Mesenchymal stem cell (in vitro differentiated cells and primary cell): ENCODE data around the gene GRIN1.
"Not testable (repeated sequence)": the region's sequence is repeated elsewhere in the genome, so short reads cannot be mapped to it uniquely, and the experiment has no call there.

Experiments
- DNase-seq: peaks from one replicate; pipeline ENCODE4 v3.0.0-alpha.2; 2013
- H2AFZ ChIP-seq: one replicate; pipeline ENCODE4 v1.6.1; 2013; ENCODE audit warnings: low read depth, mild to moderate bottlenecking, control low read depth, inconsistent platforms, low read length, moderate library complexity
- H2AK5ac ChIP-seq: 2 replicates; pipeline ENCODE4 v1.6.1; 2013; ENCODE audit warnings: low read length, moderate library complexity, mild to moderate bottlenecking, inconsistent platforms; ENCODE audit not compliant: severe bottlenecking
- H2BK120ac ChIP-seq: one replicate; pipeline ENCODE4 v1.6.1; 2013; ENCODE audit warnings: low read depth, mild to moderate bottlenecking, inconsistent platforms, low read length, moderate library complexity
- H2BK12ac ChIP-seq, 2 experiments: one replicate each; pipeline ENCODE4 v1.6.1; 2013; ENCODE audit warnings: inconsistent platforms in 2 of 2, low read length in 2 of 2, mild to moderate bottlenecking in 2 of 2, moderate library complexity in 2 of 2, control low read depth in 1 of 2
- H2BK15ac ChIP-seq: one replicate; pipeline ENCODE4 v1.6.1; 2013; ENCODE audit warnings: mild to moderate bottlenecking, low read depth, inconsistent platforms; ENCODE audit not compliant: poor library complexity, severe bottlenecking
- H2BK5ac ChIP-seq: 2 replicates; pipeline ENCODE4 v1.6.1; 2013; ENCODE audit warnings: low read depth, mild to moderate bottlenecking, low read length, control low read depth, inconsistent platforms; ENCODE audit not compliant: poor library complexity, severe bottlenecking
- H3K14ac ChIP-seq, 2 experiments: one replicate each; pipeline ENCODE4 v1.6.1; 2013; ENCODE audit warnings: inconsistent platforms in 2 of 2, low read length in 2 of 2, control low read depth in 1 of 2, mild to moderate bottlenecking in 1 of 2, moderate library complexity in 1 of 2
- H3K18ac ChIP-seq, 2 experiments: one replicate each; pipeline ENCODE4 v1.6.1; 2013; ENCODE audit warnings: inconsistent platforms in 2 of 2, low read length in 2 of 2, control low read depth in 1 of 2, low read depth in 1 of 2, mild to moderate bottlenecking in 1 of 2
- H3K23ac ChIP-seq, 2 experiments: one replicate each; pipeline ENCODE4 v1.6.1; 2013; ENCODE audit warnings: inconsistent platforms in 2 of 2, low read length in 2 of 2, mild to moderate bottlenecking in 2 of 2, moderate library complexity in 2 of 2, control low read depth in 1 of 2
- H3K27ac ChIP-seq: 2 replicates; pipeline ENCODE4 v1.5.1; 2013; ENCODE audit warnings: mild to moderate bottlenecking, moderate library complexity, low read length, control low read depth, inconsistent platforms; ENCODE audit not compliant: poor library complexity, severe bottlenecking
- H3K27me3 ChIP-seq, 2 experiments: 2 replicates each; pipeline versions ENCODE4 v1.6.1 to v1.7.0; 2013; ENCODE audit warnings: low read length in 2 of 2, mild to moderate bottlenecking in 2 of 2, moderate library complexity in 2 of 2, control low read depth in 1 of 2, inconsistent platforms in 1 of 2; ENCODE audit not compliant: control insufficient read depth in 1 of 2, insufficient read depth in 1 of 2
- H3K36me3 ChIP-seq, 2 experiments: 2 replicates each; pipeline versions ENCODE4 v1.6.1 to v1.7.0; 2013; ENCODE audit warnings: low read length in 2 of 2, control low read depth in 1 of 2, inconsistent platforms in 1 of 2, low read depth in 1 of 2, mild to moderate bottlenecking in 1 of 2; ENCODE audit not compliant: insufficient read depth in 2 of 2, control insufficient read depth in 1 of 2
- H3K4ac ChIP-seq, 2 experiments: one replicate each; pipeline ENCODE4 v1.6.1; 2013; ENCODE audit warnings: inconsistent platforms in 2 of 2, low read length in 2 of 2, mild to moderate bottlenecking in 2 of 2, moderate library complexity in 2 of 2, control low read depth in 1 of 2, low read depth in 1 of 2
- H3K4me1 ChIP-seq: 2 replicates; pipeline ENCODE4 v1.6.1; 2013; ENCODE audit warnings: low read depth, low read length, control low read depth; ENCODE audit not compliant: control insufficient read depth, insufficient read depth
- H3K4me2 ChIP-seq: 2 replicates; pipeline ENCODE4 v1.6.1; 2013; ENCODE audit warnings: low read length, mild to moderate bottlenecking, inconsistent platforms; ENCODE audit not compliant: poor library complexity, severe bottlenecking
- H3K4me3 ChIP-seq, 2 experiments: 2 replicates each; pipeline versions ENCODE4 v1.5.1 to v1.7.0; 2013; ENCODE audit warnings: low read length in 2 of 2, mild to moderate bottlenecking in 2 of 2, control low read depth in 1 of 2, low read depth in 1 of 2; ENCODE audit not compliant: insufficient read depth in 1 of 2
- H3K79me1 ChIP-seq: replicated peaks from 2 replicates; pipeline ENCODE4 v1.6.1; 2013; ENCODE audit warnings: mild to moderate bottlenecking, control low read depth, low read length, inconsistent platforms; ENCODE audit not compliant: poor library complexity, severe bottlenecking
- H3K9ac ChIP-seq: 2 replicates; pipeline ENCODE4 v1.7.0; 2013; ENCODE audit warnings: mild to moderate bottlenecking, low read length, moderate library complexity
- H3K9me3 ChIP-seq: 2 replicates; pipeline ENCODE4 v1.7.0; 2013; ENCODE audit warnings: mild to moderate bottlenecking, low read length; ENCODE audit not compliant: control insufficient read depth
- H4K8ac ChIP-seq: one replicate; pipeline ENCODE4 v1.6.1; 2013; ENCODE audit warnings: inconsistent platforms, mild to moderate bottlenecking, low read length, moderate library complexity
- H4K91ac ChIP-seq: one replicate; pipeline ENCODE4 v1.6.1; 2013; ENCODE audit warnings: mild to moderate bottlenecking, low read length, inconsistent platforms
- WGBS: methylation state at CpG from one replicate; pipeline ENCODE4 v1.1.7; 2013; ENCODE audit warnings: mixed read lengths; 5-methylcytosine and 5-hydroxymethylcytosine counted together

The GRIN1 gene

GRCh38 chr9:137123952-137124462 lies 14.9 kb upstream of the GRIN1 start:
- peaks cover 13% of the 10 kb centered on the region for H3K79me1 ChIP-seq
- WGBS = 89% methylated on average over 5 of the region's 5 CpGs
- H3K4me3 ChIP-seq = not testable (repeated sequence)

DNA sequence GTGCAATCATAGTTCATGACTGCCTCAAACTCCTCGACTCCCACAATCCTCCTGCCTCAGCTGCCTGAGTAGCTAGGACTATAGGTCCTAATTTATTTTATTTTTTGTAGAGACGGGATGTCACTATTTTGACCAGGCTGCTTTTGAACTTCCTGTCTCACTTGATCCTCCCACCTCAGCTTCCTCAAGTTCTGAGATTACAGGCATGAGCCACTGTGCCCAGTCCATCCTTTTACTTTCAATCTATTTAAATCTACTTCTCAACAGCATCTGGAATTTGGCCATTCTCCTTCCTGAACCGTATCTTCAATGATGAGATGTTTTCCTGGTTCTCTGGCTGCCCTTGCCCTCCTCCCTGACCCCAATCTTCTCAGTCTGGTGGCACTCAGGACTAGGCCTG lies 12.2 kb upstream of the GRIN1 start:
- Histone ChIP-seq H3K79me1 (peaks cover 17% of the 10 kb centered on the region), H3K18ac (no peak overlapping the region), H3K14ac (no peak overlapping the region), H3K4ac (no peak overlapping the region), H2BK15ac (no peak overlapping the region), H4K8ac (no peak overlapping the region), H2BK120ac (no peak overlapping the region), H2AK5ac (no peak overlapping the region), H3K27ac (no peak overlapping the region), H2BK12ac (no peak overlapping the region), H3K36me3 (peaks cover 0 to 8% of the 10 kb centered on the region in 2 experiments), H3K9ac (peak overlapping the region; percentile 91), H3K4me3 (peak overlapping the region in 1 of 2 experiments; percentile 92), H3K23ac (no peak overlapping the region), H3K4me1 (peaks cover 22% of the 10 kb centered on the region), H4K91ac (no peak overlapping the region), H2AFZ (no peak overlapping the region), H3K27me3 (no peaks in the 10 kb centered on the region), H2BK5ac (no peak overlapping the region), H3K4me2 (no peak overlapping the region), H3K9me3 (no peaks in the 10 kb centered on the region)
- DNase-seq = no peak
- 89% methylated on average over 3 of the region's 3 CpGs for WGBS

More at GRCh38 chr9:137123952-137124462, 14.9 kb upstream of the GRIN1 start:
- not testable (repeated sequence) for H3K4me2 ChIP-seq, H3K27me3 ChIP-seq, H3K4ac ChIP-seq, H3K18ac ChIP-seq, H3K27ac ChIP-seq, H2AFZ ChIP-seq, H2BK120ac ChIP-seq, H2AK5ac ChIP-seq, H3K9me3 ChIP-seq, H3K9ac ChIP-seq, H2BK12ac ChIP-seq, H4K8ac ChIP-seq, H3K14ac ChIP-seq, H2BK5ac ChIP-seq, H2BK15ac ChIP-seq, DNase-seq, H3K36me3 ChIP-seq, H4K91ac ChIP-seq, H3K23ac ChIP-seq
- H3K4me1 ChIP-seq = peaks cover 18% of the 10 kb centered on the region

GRCh38 chr9:137127301-137128157 lies 11.4 kb upstream of the GRIN1 start:
- H3K27me3 ChIP-seq = no peaks in the 10 kb centered on the region
- H3K9ac ChIP-seq = peak overlapping the region; percentile 91
- H3K79me1 ChIP-seq = peaks cover 15% of the 10 kb centered on the region
- H3K14ac ChIP-seq = peak overlapping the region in 1 of 2 experiments; percentile 26
- no peak overlapping the region for H3K4ac ChIP-seq
- no peak overlapping the region for H4K8ac ChIP-seq
- DNase-seq = no peak
- H3K4me2 ChIP-seq = no peak overlapping the region
- no peak overlapping the region for H2BK12ac ChIP-seq
- peaks cover 0 to 8% of the 10 kb centered on the region in 2 experiments for H3K36me3 ChIP-seq
- peak overlapping the region; percentile 61 for H4K91ac ChIP-seq
- H3K9me3 ChIP-seq = no peaks in the 10 kb centered on the region
- H2AK5ac ChIP-seq = no peak overlapping the region
- WGBS = 85% methylated on average over 21 of the region's 24 CpGs
- no peak overlapping the region for H2BK15ac ChIP-seq
- H2AFZ ChIP-seq = no peak overlapping the region
- peak overlapping the region in 1 of 2 experiments; percentile 59 for H3K23ac ChIP-seq
- no peak overlapping the region for H3K27ac ChIP-seq
- peaks cover 22% of the 10 kb centered on the region for H3K4me1 ChIP-seq
- peak overlapping the region in 1 of 2 experiments; percentile 92 for H3K4me3 ChIP-seq
- no peak overlapping the region for H2BK120ac ChIP-seq
- H2BK5ac ChIP-seq = no peak overlapping the region
- peak overlapping the region in 1 of 2 experiments; percentile 34 for H3K18ac ChIP-seq

DNA sequence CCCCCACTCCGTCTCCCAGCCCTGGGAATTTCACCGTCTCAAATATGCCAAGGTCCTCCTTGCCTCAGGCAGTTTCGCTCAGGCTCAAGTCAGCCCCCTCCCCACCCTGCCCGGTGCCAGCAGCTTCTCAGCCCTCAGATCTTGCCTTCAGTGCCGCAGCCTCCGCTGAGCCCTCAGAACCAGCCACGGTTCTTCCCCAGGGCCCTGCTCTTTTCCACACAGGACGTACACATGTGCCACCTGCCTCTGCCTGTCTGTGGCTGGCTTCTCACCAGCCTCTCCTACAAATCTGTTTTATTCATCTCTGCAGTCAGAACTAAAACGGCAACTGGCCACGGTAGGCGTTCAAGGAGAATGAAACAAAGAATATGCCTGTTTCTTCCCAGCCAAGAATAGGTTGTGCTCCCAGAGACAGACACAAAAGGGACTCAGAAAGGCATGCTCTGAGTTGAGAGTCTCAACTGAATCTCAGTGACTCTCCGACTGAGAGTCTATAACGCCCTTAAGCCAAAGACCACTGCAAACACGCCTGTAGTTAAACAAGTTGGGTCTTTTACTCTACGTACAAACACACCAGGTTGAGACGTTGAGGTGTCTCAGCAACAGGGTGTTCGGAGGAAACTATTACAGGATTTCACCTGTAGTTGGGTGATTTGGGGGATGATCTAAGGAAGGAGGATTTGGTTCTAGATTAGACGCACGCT lies 10.6 kb upstream of the GRIN1 start:
- Histone ChIP-seq H4K91ac (peak overlapping the region; percentile 61), H3K9me3 (no peaks in the 10 kb centered on the region), H4K8ac (no peak overlapping the region), H3K14ac (no peak overlapping the region), H3K4me2 (peak overlapping the region; percentile 75), H3K4me1 (peaks cover 22% of the 10 kb centered on the region), H3K4me3 (peak overlapping the region; percentile 78 to 92), H3K23ac (peak overlapping the region in 1 of 2 experiments; percentile 59), H2BK120ac (no peak overlapping the region), H3K36me3 (peaks cover 0 to 8% of the 10 kb centered on the region in 2 experiments), H2AFZ (no peak overlapping the region), H3K9ac (peak overlapping the region; percentile 91), H2BK12ac (no peak overlapping the region), H2BK5ac (no peak overlapping the region), H3K18ac (no peak overlapping the region), H3K4ac (peak overlapping the region; percentile 36 to 62), H2AK5ac (no peak overlapping the region), H3K79me1 (peaks cover 15% of the 10 kb centered on the region), H2BK15ac (no peak overlapping the region), H3K27ac (no peak overlapping the region), H3K27me3 (no peaks in the 10 kb centered on the region)
- no peak for DNase-seq
- WGBS = 89% methylated on average over 19 of the region's 19 CpGs
